ENCODE measurements around the gene ARL5A.

GRCh38 chr2:151826737-151827157 lies 1.5 kb downstream of the ARL5A start:
- no peak for TF ChIP-seq TAF1 (IDR thresholded peaks at IDR 0.05; ENCODE audit: borderline replicate concordance, insufficient read depth, low read length)
- no peak for TF ChIP-seq SIN3A (IDR thresholded peaks at IDR 0.05; ENCODE audit: borderline replicate concordance, insufficient read depth, low read length)
- no peak for TF ChIP-seq POLR2AphosphoS5 (IDR thresholded peaks at IDR 0.05; ENCODE audit: low read depth, low read length)
- TF ChIP-seq, protein P1, sequence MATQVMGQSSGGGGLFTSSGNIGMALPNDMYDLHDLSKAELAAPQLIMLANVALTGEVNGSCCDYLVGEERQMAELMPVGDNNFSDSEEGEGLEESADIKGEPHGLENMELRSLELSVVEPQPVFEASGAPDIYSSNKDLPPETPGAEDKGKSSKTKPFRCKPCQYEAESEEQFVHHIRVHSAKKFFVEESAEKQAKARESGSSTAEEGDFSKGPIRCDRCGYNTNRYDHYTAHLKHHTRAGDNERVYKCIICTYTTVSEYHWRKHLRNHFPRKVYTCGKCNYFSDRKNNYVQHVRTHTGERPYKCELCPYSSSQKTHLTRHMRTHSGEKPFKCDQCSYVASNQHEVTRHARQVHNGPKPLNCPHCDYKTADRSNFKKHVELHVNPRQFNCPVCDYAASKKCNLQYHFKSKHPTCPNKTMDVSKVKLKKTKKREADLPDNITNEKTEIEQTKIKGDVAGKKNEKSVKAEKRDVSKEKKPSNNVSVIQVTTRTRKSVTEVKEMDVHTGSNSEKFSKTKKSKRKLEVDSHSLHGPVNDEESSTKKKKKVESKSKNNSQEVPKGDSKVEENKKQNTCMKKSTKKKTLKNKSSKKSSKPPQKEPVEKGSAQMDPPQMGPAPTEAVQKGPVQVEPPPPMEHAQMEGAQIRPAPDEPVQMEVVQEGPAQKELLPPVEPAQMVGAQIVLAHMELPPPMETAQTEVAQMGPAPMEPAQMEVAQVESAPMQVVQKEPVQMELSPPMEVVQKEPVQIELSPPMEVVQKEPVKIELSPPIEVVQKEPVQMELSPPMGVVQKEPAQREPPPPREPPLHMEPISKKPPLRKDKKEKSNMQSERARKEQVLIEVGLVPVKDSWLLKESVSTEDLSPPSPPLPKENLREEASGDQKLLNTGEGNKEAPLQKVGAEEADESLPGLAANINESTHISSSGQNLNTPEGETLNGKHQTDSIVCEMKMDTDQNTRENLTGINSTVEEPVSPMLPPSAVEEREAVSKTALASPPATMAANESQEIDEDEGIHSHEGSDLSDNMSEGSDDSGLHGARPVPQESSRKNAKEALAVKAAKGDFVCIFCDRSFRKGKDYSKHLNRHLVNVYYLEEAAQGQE (IDR thresholded peaks at IDR 0.05; ENCODE audit: insufficient read depth in 1 of 2, low read depth in 2 of 2, low read length in 2 of 2): no peak

Data from PFSK-1 (cell line).